Common myeloid progenitor, CD34-positive (primary cell): ENCODE measurements around the gene XRCC3. TPM values are rescaled to one million over a fixed set of nuclear protein-coding genes. Genes with fewer than 3 reads are reported as not detected.

ENCODE experiments used
- CTCF ChIA-PET: fragments of 350-600 bp; sonication (Branson Sonifier 250); formaldehyde crosslinking; loops from one replicate; lab custom pipeline; 2021; ENCODE audit warnings: antibody characterized with exemption; lab: Charles Lee
- POLR2A ChIA-PET: fragments of 350-600 bp; sonication (Branson Sonifier 250); formaldehyde crosslinking; loops from one replicate; lab custom pipeline; 2021; ENCODE audit warnings: antibody characterized with exemption; lab: Charles Lee
- DNase-seq, 3 donors: peaks; one replicate each; pipeline versions ENCODE4 v3.0.0 to v3.0.0-alpha.2; 2013
- H3K27ac ChIP-seq, 2 experiments: 1 replicate in 1 of 2; 2 replicates in 1 of 2; pipeline ENCODE4 v1.7.0; 2013; ENCODE audit warnings: inconsistent platforms in 2 of 2, low read length in 2 of 2, mild to moderate bottlenecking in 2 of 2, low read depth in 1 of 2, moderate library complexity in 1 of 2; ENCODE audit not compliant: severe bottlenecking in 2 of 2, insufficient read depth in 1 of 2, poor library complexity in 1 of 2
- H3K27me3 ChIP-seq, 5 experiments: replicated peaks in 2 of 5; 1 replicate in 3 of 5; 2 replicates in 2 of 5; pipeline versions ENCODE4 v1.6.1 to v1.7.0; 2013; ENCODE audit warnings: low read length in 4 of 5, mild to moderate bottlenecking in 2 of 5, moderate library complexity in 2 of 5, inconsistent platforms in 1 of 5; ENCODE audit not compliant: insufficient read depth in 5 of 5, control insufficient read depth in 4 of 5
- H3K36me3 ChIP-seq, 4 experiments: 1 replicate in 2 of 4; 2 replicates in 2 of 4; pipeline versions ENCODE4 v1.6.1 to v1.7.0; 2013; ENCODE audit warnings: low read length in 3 of 4, control low read depth in 1 of 4, mild to moderate bottlenecking in 1 of 4; ENCODE audit not compliant: control insufficient read depth in 4 of 4, insufficient read depth in 4 of 4
- H3K4me1 ChIP-seq, 4 experiments: 1 replicate in 3 of 4; 2 replicates in 1 of 4; pipeline versions ENCODE4 v1.6.1 to v1.7.1; 2013; ENCODE audit warnings: low read length in 3 of 4, mild to moderate bottlenecking in 3 of 4, control low read depth in 1 of 4, inconsistent platforms in 1 of 4, moderate library complexity in 1 of 4; ENCODE audit not compliant: control insufficient read depth in 4 of 4, insufficient read depth in 4 of 4; ENCODE audit errors: control extremely low read depth in 1 of 4
- H3K4me3 ChIP-seq, 7 experiments: 1 replicate in 4 of 7; 2 replicates in 3 of 7; pipeline versions ENCODE4 v1.5.1 to v1.7.0; 2013; ENCODE audit warnings: mild to moderate bottlenecking in 7 of 7, low read length in 6 of 7, moderate library complexity in 6 of 7, inconsistent platforms in 2 of 7, low read depth in 2 of 7, control low read depth in 1 of 7; ENCODE audit not compliant: insufficient read depth in 4 of 7, control insufficient read depth in 1 of 7; ENCODE audit errors: extremely low read depth in 1 of 7
- H3K9me3 ChIP-seq, 5 experiments: 1 replicate in 4 of 5; 2 replicates in 1 of 5; pipeline versions ENCODE4 v1.6.1 to v1.7.1; 2013; ENCODE audit warnings: low read length in 4 of 5, mild to moderate bottlenecking in 2 of 5, inconsistent platforms in 1 of 5, low read depth in 1 of 5, moderate library complexity in 1 of 5; ENCODE audit not compliant: control insufficient read depth in 4 of 5, insufficient read depth in 2 of 5; ENCODE audit errors: control extremely low read depth in 1 of 5
- WGBS: methylation state at CpG from one replicate; pipeline ENCODE4 v1.1.5; 2013; ENCODE audit not compliant: insufficient coverage; 5-methylcytosine and 5-hydroxymethylcytosine counted together
- polyA plus RNA-seq: library from polyadenylated mRNA; unstranded; fragments of 120-200 nt; gene quantifications from one replicate; pipeline ENCODE4 v1.2.1, GENCODE V29; 2013

Gene XRCC3
- 11.6 TPM for polyA plus RNA-seq

- ChIA-PET CTCF (interaction anchor here (1.5 to 1.6 kb wide), 2 partner anchors 9 to 19 kb away, joined by 3 to 5 read pairs; no protein-coding TSS in a partner anchor), POLR2A (no interaction called here)
- H3K27ac ChIP-seq = peak within 1 kb of the TSS in 1 of 2 experiments; percentile 49
- DNase-seq = peak; percentile 99
- no peaks in the 10 kb centered on the region for H3K9me3 ChIP-seq
- peak within 1 kb of the TSS; percentile 47 to 88 (median 75) for H3K4me3 ChIP-seq
- H3K27me3 ChIP-seq = no peaks in the 10 kb centered on the region
- peaks cover 0 to 37% (median 0%) of the 10 kb centered on the region in 4 experiments for H3K36me3 ChIP-seq
- WGBS = 0% methylated on average over 106 of the region's 121 CpGs
- H3K4me1 ChIP-seq = peaks cover 0 to 36% (median 17%) of the 10 kb centered on the region in 4 experiments
Measured at GRCh38 chr14:103715052-103716000, at the start of gene XRCC3, which contains the start of gene ZFYVE21. TSS of gene XRCC3 (minus strand) at chr14:103715451. CDS start at chr14:103711087, 4,364 bp downstream. TSS of gene ZFYVE21 (plus strand) at chr14:103715810. CDS start at chr14:103715842, 32 bp downstream.

DNA sequence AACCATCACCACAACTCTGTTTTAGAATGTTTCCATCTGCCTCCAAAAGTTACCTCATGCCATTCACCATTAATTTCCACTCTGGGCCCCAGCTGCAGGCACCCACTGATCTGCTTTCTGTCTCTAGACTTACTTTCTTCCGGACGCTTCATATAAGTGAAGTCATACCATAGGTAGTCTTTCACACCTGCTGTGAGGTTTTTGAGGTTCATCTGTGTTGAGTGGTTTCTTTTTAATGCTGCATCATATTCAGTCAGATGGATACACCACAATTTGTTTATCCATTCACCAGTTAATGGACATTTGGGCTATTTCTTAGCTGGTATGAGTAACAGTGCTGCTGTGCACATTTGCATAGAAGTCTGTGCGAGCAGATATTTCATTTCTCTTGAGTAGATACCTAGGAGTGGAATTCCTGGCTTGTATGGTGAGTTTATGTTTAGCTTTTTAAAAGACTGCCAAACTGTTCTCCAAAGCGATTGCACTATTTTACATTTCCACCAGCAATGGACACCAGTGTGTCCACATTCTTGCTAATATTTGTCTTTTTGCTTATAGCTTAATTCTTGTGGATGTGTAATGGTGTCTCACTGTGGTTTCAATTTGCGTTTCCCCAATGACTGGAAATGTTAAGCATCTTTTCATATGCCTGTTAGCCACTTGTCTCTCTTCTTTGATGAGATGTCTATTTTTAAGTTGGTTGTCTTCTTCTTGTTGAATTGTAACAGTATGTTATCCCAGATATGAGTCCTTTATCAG, 48.7 kb upstream of the XRCC3 start:
- Histone ChIP-seq H3K9me3 (no peaks in the 10 kb centered on the region), H3K36me3 (no peaks in the 10 kb centered on the region), H3K27ac (no peak overlapping the region), H3K4me3 (no peak overlapping the region), H3K27me3 (no peaks in the 10 kb centered on the region), H3K4me1 (no peaks in the 10 kb centered on the region)
- DNase-seq = no peak
- POLR2A ChIA-PET = no interaction called here
- CTCF ChIA-PET = no interaction called here
- WGBS = no CpG with 5 or more reads among the region's 5 CpGs

DNA sequence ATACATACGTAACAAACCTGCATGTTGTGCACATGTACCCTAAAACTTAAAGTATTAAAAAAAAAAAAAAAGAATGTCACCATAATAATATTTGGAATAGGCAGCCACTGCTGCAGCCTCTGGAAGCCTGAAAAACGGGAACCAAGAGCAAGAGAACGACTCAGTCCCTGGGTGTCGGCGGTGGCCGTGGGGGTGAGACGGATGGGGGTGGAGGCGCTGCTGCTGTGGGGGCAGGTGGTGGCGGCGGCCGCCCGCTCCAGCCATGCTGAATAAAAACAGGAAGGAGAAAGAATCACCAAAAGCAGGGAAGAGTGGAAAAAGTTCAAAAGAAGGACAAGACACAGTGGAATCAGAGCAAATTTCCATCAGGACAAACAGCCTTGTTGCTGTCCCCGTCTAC, 47.3 kb upstream of the XRCC3 start:
- no peaks in the 10 kb centered on the region for H3K4me1 ChIP-seq
- H3K27ac ChIP-seq = no peak overlapping the region
- ChIA-PET POLR2A (no interaction called here), CTCF (no interaction called here)
- no peaks in the 10 kb centered on the region for H3K27me3 ChIP-seq
- no peak overlapping the region for H3K4me3 ChIP-seq
- H3K9me3 ChIP-seq = no peaks in the 10 kb centered on the region
- H3K36me3 ChIP-seq = no peaks in the 10 kb centered on the region
- 80% methylated on average over 11 of the region's 13 CpGs for WGBS
- peak in 1 of 3 donors; percentile 20 for DNase-seq

- Histone ChIP-seq H3K4me3 (no peak overlapping the region), H3K9me3 (no peaks in the 10 kb centered on the region), H3K4me1 (no peaks in the 10 kb centered on the region), H3K27me3 (no peaks in the 10 kb centered on the region), H3K27ac (no peak overlapping the region), H3K36me3 (no peaks in the 10 kb centered on the region)
- CTCF ChIA-PET = no interaction called here
- DNase-seq = no peak
- POLR2A ChIA-PET = no interaction called here
- no CpG with 5 or more reads among the region's 1 CpG for WGBS
Measured at GRCh38 chr14:103762036-103762435, 46.8 kb upstream of the XRCC3 start.

DNA sequence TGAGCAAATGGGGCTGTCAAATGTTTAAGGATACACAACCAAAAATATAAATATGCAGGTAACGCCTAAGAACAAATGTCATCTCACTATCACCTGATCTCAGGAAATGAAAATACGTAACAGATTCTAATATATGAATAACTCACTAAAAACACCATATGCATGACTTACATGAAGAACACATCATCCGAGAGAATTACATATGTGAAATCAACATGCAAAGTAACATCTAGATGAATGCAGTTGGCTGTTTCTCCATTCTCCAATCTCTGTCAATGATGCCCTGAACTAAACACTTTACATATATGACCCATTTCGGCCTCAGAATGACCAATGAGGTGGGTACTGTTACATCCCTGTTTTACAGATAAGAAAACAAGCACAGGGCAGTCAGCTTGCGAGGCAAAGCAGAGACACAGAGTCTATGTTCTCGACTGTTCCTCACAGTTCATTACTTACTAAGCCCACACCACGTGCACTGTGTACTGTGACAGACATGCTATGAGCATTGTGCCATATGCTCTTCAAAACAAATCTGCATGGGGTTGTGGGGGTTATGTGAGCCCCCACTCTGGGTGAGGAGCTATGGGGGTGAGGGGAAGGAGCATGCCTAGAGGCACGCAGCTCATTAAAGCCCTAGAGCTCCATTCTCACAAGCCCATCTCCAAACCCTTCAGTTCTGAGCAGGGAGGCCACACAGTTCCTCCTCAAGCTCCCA, 43.0 kb upstream of the XRCC3 start:
- ChIA-PET POLR2A (no interaction called here), CTCF (interaction anchor here (0.6 to 0.7 kb wide), 2 partner anchors 14 to 78 kb away, joined by 3 read pairs; no protein-coding TSS in a partner anchor)
- 94% methylated on average over 5 of the region's 8 CpGs for WGBS
- H3K9me3 ChIP-seq = no peaks in the 10 kb centered on the region
- H3K4me3 ChIP-seq = no peak overlapping the region
- H3K27me3 ChIP-seq = no peaks in the 10 kb centered on the region
- no peak for DNase-seq
- no peak overlapping the region for H3K27ac ChIP-seq
- no peaks in the 10 kb centered on the region for H3K36me3 ChIP-seq
- H3K4me1 ChIP-seq = no peaks in the 10 kb centered on the region

- H3K4me1 ChIP-seq = no peaks in the 10 kb centered on the region
- 93% methylated on average over 2 of the region's 6 CpGs for WGBS
- H3K4me3 ChIP-seq = no peak overlapping the region
- no peaks in the 10 kb centered on the region for H3K9me3 ChIP-seq
- no peak for DNase-seq
- no peak overlapping the region for H3K27ac ChIP-seq
- POLR2A ChIA-PET = no interaction called here
- CTCF ChIA-PET = interaction anchor here (2.0 kb wide), 1 partner anchor 21 kb away, joined by 5 read pairs; no protein-coding TSS in a partner anchor
- H3K27me3 ChIP-seq = no peaks in the 10 kb centered on the region
- no peaks in the 10 kb centered on the region for H3K36me3 ChIP-seq
Measured at GRCh38 chr14:103755060-103755459, 39.8 kb upstream of the XRCC3 start.
